Activated T-cell treated with anti-CD3 and anti-CD28 coated beads for 48 hours (primary cell): ENCODE data around the gene IHH.

Source experiments
- DNase-seq: peaks from one replicate; pipeline ENCODE4 v3.0.0-alpha.2; 2020; ENCODE audit warnings: low read depth

IHH gene

DNA sequence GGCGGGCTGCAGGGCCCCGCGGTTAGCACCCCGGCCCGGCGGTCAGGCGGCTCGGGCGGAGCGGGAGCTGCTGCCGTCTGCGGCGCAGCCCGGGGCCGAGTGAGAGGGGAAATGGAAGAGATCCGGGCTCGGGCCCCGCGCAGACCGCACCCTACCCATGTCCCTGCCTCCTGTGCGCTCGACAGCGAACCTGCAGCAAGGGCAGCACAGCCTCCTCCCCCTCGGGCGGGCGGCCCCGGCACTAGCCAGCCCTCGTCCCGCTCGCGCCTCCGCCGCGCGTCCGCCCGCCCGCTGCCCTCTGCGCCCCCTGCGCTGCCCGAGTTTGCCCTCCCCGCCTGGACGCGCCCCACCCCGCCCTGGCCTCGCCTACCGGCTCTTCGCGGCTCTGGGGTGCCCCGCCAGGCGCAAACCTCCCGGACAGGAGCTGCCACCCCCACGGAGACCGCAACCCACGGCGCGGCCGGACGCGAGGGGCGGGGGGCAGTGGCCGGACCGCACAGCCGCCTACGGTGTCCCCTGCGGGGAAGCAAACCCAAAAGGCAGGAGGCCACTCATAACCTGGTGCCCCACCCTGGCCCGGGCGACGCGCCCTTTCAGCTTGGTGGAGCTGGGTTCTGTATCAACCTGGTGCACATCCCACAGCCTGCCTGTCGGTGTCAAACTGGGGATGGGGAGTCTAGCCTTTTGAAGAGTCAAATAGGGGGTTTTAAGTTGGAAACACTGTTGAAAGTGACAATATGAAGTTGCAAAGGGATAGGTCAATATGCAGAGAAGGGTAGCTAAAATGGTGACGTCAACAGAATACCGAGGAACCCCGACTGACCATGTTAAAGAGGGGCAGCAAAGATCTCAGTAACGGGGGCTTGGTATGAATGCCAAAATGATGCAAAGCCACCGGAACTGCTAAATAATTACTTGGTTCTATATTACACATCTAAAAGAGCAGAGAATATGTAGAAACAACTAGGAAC is at the start of gene IHH:
IHH (minus strand) TSS at position 101 of the 971 bp plus-strand sequence. CDS start 454 bp downstream, outside the sequence.
- no peak for DNase-seq

DNA sequence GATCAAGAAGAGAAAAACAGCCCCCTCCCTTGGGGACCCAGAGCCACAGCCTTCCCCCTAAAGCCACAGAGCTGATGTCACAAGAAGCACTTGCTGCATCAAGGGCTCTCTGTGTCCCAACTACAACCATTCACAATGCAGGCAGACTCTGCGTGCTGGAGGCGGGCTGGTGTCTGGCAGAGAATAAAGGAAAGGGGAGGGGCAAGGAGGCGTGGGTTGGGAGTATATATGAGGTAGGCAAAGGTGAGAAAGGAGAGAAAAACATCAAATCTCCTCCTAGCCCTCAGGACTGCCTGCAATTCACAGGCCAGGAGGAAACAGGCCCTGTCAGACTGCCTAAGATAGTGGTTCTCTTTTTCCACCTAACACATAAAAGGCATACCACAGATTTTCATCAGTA is 48.8 kb upstream of the IHH start:
- DNase-seq: peak; percentile 37

DNA sequence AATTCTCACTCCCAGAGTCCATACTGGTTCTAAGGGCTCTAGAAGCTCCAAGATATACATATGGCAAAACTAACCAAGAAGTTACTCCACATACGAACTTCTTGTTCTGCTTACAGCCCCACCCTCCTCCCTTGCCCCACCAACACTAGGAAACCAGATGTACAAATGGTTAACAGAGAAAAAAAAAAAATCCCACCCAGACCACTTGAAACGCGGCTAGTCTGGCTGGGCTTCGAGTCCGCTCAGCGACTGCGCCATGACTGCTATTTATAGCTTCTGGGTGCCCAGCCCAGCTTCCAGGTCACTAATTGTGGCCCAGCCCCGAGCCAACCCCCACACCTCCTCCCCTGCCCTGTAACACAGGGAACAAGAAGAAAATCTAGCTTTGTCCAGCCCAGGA is 47.0 kb upstream of the IHH start:
- DNase-seq: no peak

DNA sequence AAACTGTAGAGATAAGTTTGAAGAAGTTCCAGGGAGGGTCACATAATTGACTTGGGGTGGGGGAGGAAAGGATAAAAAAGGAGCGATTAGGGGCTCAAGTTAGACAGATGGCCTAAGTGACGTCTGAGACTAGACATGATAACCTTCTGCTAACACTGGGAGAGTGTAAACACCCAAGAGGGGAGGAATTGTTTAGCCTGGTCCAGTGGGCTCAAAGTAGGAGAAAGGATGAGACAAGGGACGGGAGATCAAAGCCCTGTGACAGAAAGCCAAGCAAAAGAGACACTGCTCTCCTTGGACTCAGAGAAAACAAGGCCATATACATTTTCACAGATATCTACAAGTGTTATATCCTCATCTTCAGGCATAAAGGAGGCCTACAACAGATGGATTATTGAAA is 45.5 kb upstream of the IHH start:
- DNase-seq: no peak

DNA sequence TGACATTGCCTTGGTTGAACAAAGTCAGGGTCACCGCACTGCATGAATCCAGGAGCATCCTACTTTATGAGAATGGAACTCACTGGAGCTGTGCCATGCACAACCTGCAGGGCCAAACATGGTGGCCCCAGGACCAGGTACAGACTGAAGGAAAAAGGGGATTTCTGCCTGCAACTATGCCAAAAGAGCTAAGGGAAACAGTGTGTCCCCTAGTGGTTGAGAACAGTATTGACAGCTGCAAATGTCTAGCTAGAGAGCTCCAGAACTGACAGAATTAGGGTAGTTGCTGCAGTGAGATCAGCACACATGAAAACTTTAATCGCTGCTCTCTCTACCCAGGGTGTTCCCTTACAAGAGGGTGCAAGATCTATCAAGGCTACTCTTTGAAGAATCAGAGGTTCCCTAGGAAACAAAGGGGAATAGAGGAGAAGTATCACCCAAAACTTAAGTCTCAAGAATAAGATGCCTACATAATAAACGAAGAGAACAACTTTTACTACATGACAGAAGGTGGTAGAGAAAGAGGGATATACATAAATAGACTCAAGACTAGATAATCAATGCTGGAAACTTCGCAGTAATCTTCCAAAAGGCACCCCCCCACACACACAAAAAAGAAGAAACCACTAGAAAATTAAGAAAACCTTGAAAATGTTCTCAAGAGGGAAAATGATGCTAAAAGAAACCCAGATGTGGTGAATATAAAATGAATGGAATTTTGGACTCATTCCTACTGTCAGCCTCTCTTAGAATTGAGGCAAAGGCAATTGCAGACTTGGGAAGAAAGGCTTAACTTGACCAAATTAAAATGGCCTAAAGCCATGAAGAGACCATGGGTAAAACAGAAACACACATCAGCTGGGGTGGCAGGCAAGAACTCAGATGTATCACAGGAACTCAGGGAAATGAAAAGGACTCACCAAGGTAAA is 43.6 kb upstream of the IHH start:
- DNase-seq: no peak

DNA sequence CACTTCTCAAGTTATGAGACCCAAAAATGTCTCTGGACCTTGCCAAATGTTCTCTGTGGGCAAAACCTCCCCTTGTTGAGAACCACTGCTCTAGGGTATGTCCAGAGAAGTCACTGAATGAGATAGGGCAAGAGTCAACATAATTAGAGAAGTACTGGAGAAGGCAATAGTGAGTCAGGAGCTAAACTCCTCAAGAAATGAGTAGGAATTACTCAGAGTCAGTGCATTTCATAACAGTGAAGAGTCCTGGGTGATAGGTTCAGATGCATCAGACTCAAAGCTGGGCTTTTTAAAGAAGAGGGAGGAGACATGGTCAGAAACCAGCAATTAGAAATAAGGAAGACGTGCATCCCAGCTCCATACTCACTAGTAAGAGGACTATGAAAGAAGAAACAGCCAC is 38.6 kb upstream of the IHH start:
- DNase-seq: no peak

DNA sequence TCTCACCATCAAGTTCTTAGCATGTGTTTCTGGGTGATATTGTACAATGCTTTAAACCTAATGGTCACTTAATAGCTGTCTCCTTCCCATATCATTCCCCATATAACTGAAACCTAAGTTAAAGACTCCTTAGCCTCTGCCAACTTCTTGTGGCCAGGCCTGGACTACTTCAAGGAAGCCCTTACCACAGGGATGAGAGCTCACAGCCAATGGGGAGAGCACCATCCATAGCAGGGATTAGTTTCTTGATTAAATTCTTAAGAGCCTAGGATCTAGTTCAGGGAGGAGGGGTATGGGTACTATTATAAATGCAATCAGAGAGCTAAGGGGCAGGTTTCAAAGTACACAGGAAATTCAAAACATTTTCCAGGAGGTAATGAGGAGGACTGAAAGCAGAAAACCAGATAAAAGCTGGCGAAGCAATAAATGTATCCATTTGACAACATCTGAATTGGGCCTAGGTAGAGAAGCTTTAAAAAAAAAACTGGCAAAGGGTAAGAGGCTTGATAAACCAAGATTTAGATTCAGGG is 34.8 kb upstream of the IHH start:
- no peak for DNase-seq

DNA sequence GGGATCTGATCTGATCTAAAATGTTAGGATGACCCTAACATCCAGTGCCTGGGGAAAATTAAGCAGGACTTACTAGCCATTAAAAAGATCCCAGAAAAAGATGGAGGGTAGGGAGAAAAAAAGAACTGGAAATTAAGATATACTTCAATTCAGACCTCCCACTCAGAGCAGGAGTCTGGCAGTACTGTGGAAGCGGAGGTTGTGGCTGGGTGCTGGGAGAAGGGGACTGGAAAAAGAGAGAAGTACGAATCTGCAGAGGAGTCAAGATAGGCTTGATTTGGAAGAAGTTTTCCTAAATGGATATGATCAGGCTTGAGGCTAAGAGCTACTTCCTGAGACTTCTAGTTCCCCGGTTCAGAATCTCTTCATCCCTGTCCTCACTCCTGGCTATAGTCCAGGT is 33.5 kb upstream of the IHH start:
- no peak for DNase-seq

DNA sequence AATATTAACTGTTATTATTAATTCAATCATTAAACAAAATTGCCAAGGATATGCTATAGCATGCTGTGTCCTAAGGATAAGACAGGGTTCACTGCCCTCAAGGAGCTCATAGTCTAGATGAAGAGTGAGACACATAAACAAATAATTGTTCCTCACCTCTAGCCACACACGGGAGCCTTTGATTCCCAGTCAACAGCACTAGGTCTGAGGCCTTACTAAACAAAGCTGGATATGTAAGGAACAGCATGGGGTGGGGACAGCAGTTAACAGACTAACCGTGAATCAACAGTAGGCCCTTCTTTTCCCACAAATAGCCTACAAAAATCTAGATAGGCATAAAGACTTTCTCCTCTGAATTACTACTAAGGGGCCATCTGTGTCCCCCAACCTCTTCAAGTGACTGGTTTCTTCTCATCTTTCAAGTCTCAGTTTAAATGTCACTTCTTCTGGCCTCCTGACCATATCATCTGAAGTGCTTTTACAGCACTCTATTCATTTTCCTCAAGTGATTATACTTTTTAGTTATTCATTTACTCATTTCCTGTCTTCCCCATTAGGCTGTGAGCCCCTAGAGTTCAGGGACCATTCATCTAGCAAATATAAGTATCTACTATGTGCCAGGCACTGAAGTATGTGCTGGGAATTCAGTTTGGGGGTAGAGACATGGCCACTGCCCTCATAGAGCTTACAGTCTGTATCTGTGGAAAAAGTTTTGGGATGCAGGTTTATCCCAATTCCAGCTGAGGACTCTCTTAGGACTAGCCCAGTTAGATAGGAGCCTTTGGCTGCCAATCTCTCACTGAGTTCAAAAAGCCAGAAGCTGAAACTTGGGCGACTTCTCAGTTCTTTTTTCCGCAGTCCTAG is 29.9 kb upstream of the IHH start:
- no peak for DNase-seq

DNA sequence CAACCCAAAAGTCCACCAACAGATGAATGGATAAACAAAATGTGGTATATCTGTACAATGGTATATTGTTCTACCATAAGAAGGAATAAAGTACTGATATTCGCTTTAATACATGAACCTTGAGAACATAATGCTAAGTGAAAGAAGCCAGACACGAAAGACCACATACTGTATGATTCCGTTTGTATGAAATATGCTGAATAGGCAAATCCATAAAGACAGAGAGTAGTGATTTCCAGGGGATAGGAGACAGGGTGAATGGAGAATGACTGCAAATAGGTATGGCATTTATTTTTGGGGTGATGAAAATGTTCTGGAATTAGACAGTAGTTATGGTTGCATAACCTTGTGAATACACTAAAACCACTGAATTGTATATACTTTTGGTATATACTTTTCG is 28.6 kb upstream of the IHH start:
- no peak for DNase-seq

DNA sequence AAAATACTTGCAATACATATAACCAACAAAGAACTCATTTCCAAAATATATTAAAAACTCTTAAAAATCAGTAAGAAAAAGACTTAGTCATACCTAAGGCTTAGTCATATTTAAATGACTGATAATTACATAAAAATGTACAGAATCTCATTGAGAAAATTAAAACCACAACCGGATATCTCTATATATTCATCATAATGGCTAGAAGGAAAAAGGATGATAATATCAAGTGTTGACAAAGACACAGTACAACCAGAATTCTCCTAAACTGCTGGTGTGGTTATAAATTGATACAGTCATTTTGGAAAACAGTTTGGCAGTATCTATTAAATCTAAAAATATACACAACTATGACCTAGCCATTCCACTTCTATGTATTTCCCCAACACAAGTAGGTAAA is 27.1 kb upstream of the IHH start:
- DNase-seq: no peak

DNA sequence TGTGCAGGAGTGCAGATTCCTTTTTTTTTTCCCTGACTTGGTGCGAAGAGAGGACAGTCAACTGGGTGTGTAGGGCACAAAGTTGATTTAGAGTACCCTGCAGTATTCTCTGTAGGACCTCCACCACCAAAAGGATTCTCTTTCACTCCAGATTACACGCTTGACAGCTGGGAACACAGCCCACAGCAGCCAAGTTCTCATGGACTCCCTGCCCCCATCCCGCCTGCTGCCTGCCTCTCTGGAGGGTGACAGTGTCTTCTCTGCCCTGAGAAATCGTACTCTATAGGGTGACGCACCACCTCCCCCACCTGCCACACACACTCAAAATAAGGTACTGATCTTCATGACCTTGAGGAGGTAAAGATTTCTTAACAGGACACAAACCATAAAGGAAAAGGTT is 26.6 kb upstream of the IHH start:
- DNase-seq: no peak

DNA sequence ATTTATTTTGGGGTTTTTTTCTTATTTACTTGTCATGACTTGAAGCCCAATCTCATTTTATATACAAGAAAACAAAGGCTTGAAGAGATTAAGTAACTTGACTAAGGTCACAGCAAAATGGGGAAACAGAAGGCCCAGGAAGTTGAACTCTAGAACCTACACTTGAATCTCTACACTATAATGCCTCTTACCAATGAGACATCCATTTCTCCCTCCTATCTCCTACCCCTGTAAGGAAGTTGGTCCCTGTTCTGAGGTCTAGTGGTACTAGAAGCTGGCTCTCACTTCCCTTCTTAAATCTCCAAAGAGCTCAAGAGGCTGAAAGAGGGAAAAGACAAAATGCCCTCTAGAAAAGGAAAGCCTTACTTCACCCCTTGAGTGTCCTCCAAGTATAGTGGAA is 25.5 kb upstream of the IHH start:
- no peak for DNase-seq

DNA sequence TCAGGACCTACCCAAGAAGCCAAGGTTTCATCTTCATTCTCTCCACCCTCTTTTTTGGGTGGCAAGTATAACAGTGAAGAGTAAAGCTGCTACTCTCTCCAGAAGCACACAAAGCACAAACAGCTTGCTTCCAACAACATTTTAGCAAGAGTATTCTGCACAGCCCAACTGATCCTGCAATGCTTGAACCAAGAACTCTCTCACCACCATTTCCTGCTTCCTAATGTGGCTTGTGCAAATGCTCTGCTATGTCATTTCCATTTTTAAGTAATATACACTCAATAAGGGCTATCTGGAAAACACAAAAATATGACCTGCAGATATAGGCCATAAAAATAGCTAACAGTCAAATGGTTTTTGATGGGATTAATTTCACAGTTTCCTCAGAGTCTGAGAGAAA is 24.1 kb upstream of the IHH start:
- DNase-seq: no peak

DNA sequence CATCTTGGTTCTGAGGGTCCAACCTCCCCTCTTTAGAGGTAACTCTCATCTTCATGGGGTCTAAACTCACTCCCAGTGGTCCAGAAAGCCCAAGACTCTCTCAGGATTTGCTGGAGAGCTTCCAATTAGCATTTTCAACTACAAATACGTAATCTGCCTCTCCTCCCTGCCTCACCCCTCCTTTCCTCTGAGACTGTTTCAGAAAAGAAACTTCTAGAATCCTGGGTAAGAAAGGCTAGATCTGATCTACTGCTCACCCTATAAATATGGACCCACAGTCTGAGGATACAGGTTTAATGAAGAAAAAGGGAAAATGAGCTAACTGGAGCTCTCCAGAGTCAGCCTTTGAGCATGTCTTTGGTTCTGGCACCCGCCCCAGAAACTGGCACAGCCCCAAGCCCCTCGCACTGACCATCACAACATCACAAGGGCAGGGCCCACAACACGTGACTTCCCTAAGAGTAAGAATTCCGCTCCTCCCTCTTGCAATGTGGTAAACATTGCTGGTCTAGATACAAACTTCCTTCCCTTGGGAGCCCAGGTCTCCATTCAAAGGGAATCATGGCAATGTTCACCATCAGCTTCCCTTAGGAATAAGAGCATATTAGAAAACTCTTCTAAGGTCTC is 21.7 kb upstream of the IHH start:
- DNase-seq: no peak

DNA sequence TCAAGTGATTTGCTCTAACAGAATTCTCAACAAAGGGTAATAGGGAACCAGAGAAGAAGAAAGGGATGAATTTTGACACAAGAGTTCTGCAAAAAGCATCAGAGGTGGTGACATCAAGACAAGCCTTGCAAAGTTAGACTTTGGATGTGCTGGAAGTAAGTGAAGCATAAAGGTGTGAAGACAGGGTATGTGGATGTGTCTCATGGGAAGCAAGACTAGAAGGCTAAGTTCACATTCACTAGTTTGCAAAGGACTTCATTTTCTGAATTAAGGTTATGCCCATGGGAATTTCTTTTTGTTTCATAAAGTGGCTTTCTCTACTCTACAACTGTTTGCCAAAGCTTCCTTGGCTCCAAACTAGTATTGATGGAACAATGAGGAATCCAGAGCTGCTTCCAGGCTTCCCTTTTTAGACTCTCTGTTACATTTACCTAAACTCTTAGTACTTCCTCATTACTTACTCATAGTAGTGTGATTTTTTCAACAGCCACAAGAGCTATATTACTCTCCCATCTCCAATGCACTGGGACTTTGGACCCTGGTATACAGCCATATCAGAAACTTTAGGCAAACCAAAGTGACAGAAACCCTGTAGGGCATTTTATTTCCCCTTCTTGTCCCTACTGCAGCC is 21.1 kb upstream of the IHH start:
- DNase-seq: no peak

DNA sequence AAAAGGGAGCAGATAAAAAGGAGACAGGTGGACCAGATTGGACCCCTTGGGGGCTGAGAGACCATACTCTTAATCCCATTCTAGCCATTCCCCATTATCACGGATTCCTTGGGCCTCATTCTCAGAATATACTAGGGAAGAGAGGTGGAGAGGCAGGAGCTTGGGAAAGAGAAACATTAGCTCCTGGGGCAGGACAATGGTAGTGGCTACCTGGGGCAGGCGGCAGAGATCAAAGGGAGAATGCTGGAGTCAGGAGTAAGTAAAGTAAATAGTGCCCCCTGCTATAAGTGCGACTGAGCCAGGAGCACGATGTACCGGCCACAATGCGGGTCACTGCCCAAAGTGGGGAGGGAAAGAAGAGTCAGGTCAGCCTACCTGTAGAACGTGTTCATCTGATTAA is 20.4 kb upstream of the IHH start:
- DNase-seq: no peak

DNA sequence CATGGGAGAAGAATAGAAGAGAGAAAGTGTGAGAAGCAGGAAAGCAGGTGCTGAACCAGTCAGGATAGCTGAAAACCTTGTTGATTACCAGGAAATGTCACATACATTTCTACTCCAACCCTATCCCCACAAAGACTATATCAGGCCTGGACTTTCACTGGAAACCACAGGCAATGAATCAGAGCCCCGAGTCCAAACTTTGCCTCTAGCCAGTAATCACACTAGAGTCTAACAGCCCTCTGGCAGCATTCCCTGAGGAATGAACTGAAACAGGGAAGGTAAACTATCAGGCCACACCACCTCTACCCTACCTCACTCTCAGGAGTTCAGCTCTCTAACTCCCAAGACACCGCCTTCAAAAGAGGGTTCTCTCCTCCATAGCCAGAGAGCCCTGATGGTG is 18.7 kb upstream of the IHH start:
- DNase-seq: no peak

DNA sequence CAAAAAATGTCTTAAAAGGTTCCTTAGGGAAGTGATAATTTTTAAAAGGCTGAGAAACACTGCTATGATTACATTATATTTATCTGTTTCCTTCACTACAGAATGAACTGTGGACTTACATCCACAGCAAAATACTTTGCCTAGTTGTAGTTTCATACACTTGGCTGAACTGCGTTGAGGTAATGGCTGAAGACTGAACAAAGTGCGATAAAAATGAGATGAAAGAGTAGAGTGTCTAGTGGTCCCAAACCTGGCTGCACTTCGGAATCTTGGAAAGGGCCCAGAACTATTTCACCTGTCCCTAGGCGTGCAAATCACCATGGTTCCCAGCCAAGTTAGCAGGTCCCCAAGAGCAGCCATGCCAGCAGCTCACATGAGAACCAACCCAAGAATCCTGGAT is 18.2 kb upstream of the IHH start:
- no peak for DNase-seq

DNA sequence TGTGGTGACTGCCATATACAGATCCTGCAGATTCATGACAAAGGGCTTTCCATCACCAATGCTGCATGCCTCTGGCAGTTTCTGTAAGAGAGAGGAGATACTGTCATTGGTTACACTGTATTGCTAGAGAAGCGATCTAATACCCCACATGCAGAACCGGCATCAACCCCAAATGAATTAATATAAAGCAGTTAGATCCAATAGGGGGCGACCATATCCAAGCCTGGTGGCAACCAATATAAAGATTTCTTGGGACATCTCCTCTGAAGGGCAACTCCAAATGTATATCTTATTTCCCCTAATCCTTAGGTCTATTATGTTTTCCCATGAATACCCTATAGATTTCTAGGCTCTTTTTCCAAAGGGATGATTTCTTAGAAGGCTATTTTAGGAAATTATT is 17.4 kb upstream of the IHH start:
- no peak for DNase-seq

DNA sequence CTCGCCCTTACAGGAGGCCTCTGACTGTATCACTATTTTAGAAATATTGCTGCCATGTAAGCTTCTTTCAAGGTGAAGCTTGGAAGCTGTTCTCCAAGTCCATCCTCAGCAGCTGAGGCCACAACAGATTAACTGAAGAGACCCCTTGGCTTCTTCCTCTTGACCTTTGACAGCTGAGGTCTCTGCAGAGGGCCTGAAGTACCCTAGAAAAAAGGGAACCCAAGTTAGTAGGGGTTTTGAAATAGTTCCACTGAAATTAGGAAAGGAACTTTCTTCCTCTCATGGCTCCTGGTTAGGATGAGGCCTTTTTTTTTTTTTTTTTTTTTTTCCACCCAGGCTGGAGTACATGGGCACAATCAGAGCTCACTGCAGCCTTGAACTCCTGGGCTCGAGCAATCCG is 15.5 kb upstream of the IHH start:
- no peak for DNase-seq
